Activated CD8-positive, alpha-beta memory T cell treated with anti-CD3 and anti-CD28 coated beads, Interleukin-2, amount 50 U/mL, for 1 hour (primary cell): ENCODE data around the gene XPO1.
"Not testable (repeated sequence)": the region's sequence is repeated elsewhere in the genome, so short reads cannot be mapped to it uniquely, and the experiment has no call there.

Experiments used
- DNase-seq: peaks from one replicate; pipeline ENCODE4 v3.0.0-alpha.2; 2020; ENCODE audit errors: extremely low read depth

Gene XPO1

DNA sequence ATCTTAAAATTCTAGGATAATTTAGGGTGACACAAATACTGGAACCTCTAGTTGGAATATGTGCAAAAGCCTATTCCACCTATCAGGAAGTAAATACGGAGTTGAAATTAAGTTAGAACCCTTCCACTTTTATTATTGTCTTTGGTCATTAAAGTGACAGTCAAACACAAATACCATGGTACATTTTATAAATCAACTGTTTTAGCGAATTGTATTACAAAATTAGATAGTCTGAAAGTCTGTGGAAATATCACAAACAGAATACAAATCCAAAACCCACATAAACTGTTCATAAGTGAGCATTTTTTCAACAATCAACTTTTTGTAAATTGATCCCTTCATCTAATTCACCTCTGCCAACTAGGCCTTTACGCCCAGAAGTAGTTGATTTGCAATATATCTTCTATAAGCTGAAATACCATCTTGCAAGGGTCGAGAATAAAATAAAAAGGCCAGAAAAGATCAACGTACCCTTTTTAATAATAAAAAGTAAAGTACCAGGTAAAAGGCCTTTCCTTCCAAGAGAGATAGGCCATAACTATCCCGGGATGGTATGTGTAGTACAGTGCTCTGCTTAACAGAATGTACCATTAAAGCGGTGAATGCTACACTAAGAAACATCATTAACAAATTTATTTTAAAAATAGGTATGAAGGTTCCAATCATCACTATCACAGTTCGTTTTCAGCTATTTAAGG, 68.6 kb downstream of the XPO1 start:
- no peak for DNase-seq

DNA sequence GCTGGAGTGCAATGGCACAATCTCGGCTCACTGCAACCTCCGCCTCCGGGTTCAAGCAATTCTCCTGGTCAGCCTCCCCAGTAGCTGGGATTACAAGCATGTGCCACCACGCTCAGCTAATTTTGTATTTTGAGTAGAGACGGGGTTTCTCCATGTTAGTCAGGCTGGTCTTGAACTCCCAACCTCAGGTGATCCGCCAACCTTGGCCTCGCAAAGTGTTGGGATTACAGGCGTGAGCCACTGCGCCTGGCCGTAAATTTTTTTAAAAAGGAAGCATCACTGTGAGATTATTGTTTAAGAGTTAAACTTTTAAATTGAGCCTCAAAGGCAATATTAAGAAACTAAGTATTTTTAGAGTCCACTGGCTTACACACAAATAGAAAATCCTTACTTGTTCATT, 69.9 kb downstream of the XPO1 start:
- DNase-seq, result not testable (repeated sequence)

DNA sequence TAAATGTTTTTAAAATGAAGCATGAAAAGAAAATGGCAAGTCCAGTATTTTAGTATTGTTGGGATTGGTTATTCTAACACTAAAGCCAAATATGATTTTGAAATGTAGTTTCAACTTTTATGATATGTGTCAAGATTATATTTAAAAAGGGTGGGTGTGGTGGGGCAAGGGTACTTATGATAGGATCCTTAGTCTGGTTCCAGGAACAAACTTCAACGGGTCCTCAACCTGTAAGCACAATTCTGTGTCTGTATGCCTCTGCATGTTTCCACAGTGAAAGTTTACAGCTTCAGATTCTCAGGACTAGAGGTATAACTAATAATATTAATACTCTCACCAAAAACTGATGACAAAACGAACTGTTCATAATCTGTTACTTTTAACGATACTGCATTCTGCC, 73.1 kb downstream of the XPO1 start:
- no peak for DNase-seq

DNA sequence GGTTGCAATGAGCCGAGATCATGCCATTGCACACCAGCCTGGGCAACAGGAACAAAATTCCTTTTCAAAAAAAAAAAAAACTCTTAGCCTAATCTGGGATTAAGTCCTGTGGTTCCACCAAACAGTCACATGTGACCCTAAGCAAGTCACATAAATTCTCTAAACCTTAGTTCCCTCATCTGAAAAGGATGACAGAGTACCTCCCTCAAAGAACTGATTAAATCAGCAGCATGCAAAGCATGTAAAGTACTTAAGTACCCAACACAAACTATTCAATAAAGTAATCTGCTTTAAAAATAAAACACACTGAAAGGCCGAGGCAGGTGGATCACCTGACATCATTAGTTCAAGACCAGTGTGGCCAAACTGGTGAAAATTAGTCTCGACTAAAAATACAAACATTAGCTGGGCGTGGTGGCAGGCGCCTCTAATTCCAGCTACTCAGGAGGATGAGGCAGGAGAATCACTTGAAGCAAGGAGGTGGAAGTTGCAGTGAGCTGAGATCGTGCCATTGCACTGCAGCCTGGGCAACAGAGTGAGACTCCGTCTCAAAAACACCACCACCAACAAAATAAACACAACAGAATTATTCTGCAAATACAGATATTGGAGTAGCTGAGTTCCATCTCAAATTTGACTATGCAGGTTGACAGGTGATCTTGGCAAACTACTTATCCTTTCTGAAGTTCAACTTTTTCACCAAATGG, 74.2 kb downstream of the XPO1 start:
- DNase-seq, result no peak

DNA sequence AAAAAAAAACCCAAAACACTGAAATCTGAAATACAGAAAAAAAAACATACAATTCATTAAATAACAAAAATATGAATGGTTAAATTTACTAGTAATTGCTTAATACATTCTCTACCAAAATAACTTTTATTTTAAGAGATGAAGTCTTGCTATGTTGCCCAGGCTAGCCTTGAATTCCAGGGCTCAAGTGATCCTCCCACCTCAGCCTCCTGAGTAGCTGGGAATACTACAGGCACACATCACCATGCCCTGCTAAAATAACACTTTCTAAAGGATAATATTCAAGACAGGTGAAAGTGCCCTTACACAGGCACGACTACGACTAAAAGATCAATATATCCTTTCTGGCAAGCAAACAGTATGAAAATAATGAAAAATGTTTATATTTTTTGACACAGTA, 76.8 kb downstream of the XPO1 start:
- DNase-seq, result no peak

GRCh38 chr2:61460163-61460562, 78.0 kb downstream of the XPO1 start:
- no peak for DNase-seq

DNA sequence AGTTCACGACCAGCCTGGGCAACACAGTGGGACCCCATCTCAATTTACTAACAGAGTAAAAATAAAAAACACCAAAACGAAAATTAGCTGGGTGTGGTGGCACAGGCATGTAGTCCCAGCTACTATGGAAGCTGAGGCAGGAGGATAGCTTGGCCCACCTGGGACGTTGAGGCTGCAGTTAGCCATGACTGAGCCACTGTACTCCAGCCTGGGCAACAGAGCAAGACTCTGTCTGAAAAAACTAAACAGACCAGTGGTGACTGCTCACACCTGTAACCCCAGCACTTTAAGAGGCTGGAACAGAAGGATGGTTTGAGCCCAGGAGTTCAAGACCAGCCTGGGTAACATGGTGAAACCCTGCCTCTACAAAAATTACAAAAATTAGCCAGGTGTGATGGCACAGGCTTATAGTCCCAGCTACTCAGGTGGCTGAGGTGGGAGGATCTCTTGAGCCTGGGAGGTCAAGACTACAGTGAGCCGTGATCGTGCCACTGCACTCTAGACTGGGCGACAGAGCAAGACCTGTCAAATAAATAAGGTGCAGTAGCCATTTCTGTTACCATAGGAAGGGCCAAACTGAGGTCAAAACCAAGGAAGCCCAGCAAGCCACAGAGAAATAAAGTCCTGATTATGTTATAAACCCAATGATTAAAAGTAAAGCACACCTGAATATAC, 81.3 kb downstream of the XPO1 start:
- no peak for DNase-seq

DNA sequence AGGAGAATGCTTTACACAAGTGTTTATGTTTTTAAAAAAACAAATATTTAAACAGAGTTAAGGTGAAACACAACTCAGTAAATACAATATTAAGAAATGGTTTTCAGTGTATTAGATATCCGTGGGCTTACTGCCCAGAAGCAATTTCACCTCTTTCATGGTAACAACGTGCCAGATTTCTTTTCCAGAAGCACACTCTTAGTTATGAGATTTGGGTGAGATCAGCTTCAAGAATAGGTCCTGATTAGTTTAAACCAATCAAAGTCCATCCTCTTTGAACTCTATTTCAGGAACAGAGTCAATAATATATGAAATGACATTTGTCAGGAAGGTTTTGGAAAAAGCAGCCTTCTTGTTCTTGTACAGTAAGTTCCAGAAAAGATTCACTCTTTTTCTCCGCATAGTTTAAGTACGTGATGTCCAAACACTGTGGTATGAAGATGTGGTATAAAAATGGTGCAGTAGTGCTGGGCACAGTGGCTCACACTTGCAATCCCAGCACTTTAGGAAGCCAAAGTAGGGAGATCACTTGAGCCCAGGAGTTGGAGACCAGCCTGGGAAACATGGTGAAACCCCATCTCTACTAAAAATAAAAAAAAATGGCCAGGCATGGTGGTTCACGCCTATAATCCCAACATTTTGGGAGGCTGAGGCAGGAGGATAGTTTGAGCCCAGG, 81.9 kb downstream of the XPO1 start:
- DNase-seq, result no peak

- not testable (repeated sequence) for DNase-seq
These were observed 83.2 kb downstream of the XPO1 start for GRCh38 chr2:61454972-61455371.

GRCh38 chr2:61454383-61454782, 83.8 kb downstream of the XPO1 start:
- no peak for DNase-seq

DNA sequence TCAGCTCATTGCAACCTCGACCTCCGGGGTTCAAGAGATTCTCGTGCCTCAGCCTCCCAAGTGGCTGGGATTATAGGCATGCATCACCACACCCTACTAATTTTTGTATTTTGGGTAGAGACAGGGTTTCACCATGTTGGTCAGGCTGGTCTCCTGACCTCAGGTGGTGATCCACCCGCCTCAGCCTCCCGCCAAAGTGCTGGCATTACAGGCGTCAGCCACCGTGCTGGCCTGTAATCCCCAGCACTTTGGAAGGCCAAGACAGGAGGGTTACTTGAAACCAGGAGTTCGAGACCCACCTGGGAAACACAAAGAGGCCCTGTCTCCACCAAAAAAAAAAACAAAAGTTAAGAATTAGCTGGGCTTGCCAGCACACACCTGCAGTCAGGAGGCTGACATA, 85.8 kb downstream of the XPO1 start:
- no peak for DNase-seq

DNA sequence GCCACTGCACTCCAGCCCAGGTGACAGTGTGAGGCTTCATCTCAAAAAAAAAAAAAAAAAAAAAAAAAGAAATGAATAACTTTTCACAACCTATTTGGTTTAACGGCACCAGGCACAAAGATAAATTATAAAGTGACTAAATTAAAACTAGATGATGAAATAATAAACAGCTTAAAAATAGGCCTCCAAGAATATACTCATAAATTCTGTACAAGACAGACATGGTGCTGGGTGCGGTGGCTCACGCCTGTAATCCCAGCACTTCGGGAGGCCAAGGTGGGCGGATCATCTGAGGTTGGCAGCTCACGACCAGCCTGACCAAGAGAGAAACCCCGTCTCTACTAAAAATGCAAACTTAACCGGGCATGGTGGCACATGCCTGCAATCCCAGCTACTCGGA, 87.0 kb downstream of the XPO1 start:
- no peak for DNase-seq

- DNase-seq, result no peak
These were observed 88.0 kb downstream of the XPO1 start for GRCh38 chr2:61450144-61450543.

GRCh38 chr2:61448229-61448628, 89.9 kb downstream of the XPO1 start:
- DNase-seq, result no peak

- not testable (repeated sequence) for DNase-seq
These were observed 91.2 kb downstream of the XPO1 start for GRCh38 chr2:61446971-61447370.

DNA sequence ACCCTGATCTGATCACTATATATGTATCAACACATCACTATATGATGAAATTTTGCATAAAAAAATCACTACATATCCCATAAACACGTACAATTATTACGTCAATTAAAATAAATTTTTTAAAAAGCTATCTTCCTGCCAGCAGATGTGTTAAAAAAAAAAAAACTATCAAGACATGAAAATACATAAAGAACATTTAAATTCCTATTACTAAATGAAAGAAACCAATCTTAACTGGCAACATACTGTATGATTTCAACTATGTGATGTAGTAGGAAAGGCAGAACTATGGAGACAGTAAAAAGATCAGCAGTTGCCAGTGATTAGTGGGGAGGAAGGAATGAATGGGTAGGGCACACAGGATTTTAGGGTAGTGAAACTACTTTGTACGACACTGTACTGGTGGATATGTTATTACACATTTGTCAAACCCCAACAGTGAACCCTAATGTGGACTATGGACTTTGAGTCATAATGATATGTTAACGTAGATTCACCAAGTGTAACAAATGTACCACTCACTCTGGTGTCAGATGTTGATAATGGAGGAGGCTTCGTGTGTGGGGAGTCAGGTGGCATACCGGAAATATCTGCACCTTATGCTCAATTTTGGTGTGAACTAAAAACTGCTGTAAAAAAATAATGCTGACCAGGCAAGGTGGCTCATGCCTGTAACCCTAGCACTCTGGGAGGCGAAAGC, 94.7 kb downstream of the XPO1 start:
- no peak for DNase-seq

- DNase-seq, result no peak
These were observed 98.7 kb downstream of the XPO1 start for GRCh38 chr2:61439241-61440002.

DNA sequence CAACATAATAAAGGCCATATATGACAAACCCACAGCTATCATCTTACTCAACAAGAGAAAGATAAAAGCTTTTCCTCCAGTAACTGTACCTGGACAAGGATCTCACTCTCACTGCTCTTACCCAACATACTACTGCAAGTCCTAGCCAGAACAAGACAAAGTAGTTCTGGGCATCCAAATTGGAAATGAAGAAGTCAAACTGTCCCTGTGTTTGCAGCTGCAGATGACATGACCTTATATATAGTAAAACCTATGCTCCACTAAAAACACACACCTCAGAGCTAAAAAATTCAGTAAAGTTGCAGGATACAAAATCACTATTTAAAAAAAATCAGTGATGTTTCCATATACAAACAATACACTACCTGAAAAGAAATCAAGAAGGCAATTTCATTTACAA, 99.5 kb downstream of the XPO1 start:
- DNase-seq, result no peak

GRCh38 chr2:61437170-61437569, 101.0 kb downstream of the XPO1 start:
- no peak for DNase-seq

GRCh38 chr2:61436092-61436491, 102.1 kb downstream of the XPO1 start:
- DNase-seq, result no peak

GRCh38 chr2:61435291-61435690, 102.9 kb downstream of the XPO1 start:
- DNase-seq, result no peak
